GF-D8 (cell line): Measurements from ENCODE around the gene CEP152.
"Not testable (repeated sequence)": the region's sequence is repeated elsewhere in the genome, so short reads cannot be mapped to it uniquely, and the experiment has no call there.

Experiments used
- DNase-seq: peaks from one replicate; lab custom pipeline; 2025; lab: John Stamatoyannopoulos, UW

Gene CEP152

GRCh38 chr15:48810414-48811324 lies at the start of gene CEP152:
Gene CEP152, minus strand, starts transcription at chr15:48811069. Its CDS starts 5,420 bp downstream, at chr15:48805649.
- peak; percentile 90 for DNase-seq

GRCh38 chr15:48859426-48859825 lies 48.6 kb upstream of the CEP152 start:
- DNase-seq = no peak

GRCh38 chr15:48858401-48858800 lies 47.5 kb upstream of the CEP152 start:
- DNase-seq = no peak

GRCh38 chr15:48856942-48857341 lies 46.1 kb upstream of the CEP152 start:
- no peak for DNase-seq

- DNase-seq = no peak
These were observed 44.9 kb upstream of the CEP152 start for GRCh38 chr15:48855501-48856440.

GRCh38 chr15:48854434-48854833 lies 43.6 kb upstream of the CEP152 start:
- DNase-seq = not testable (repeated sequence)

- no peak for DNase-seq
These were observed 41.1 kb upstream of the CEP152 start for GRCh38 chr15:48851956-48852355.

GRCh38 chr15:48850648-48851047 lies 39.8 kb upstream of the CEP152 start:
- DNase-seq = no peak

- DNase-seq = no peak
These were observed 34.3 kb upstream of the CEP152 start for GRCh38 chr15:48845123-48845522.

- no peak for DNase-seq
These were observed 31.6 kb upstream of the CEP152 start for GRCh38 chr15:48842501-48842900.

- no peak for DNase-seq
These were observed 23.9 kb upstream of the CEP152 start for GRCh38 chr15:48834756-48835155.

GRCh38 chr15:48833526-48834239 lies 22.8 kb upstream of the CEP152 start:
- DNase-seq = no peak

GRCh38 chr15:48832648-48833047 lies 21.8 kb upstream of the CEP152 start:
- no peak for DNase-seq

- DNase-seq = no peak
These were observed 18.0 kb upstream of the CEP152 start for GRCh38 chr15:48828906-48829305.

GRCh38 chr15:48828471-48828870 lies 17.6 kb upstream of the CEP152 start:
- no peak for DNase-seq

- no peak for DNase-seq
These were observed 14.2 kb upstream of the CEP152 start for GRCh38 chr15:48825075-48825474.

- DNase-seq = no peak
These were observed 12.8 kb upstream of the CEP152 start for GRCh38 chr15:48823706-48824105.

GRCh38 chr15:48823237-48823636 lies 12.4 kb upstream of the CEP152 start:
- no peak for DNase-seq

- no peak for DNase-seq
These were observed 3.4 kb upstream of the CEP152 start for GRCh38 chr15:48814286-48814685.

GRCh38 chr15:48811325-48811958 lies 573 bp upstream of the CEP152 start:
- no peak for DNase-seq

GRCh38 chr15:48806151-48806550 lies 4.7 kb downstream of the CEP152 start:
- no peak for DNase-seq

GRCh38 chr15:48805591-48805990 lies 5.3 kb downstream of the CEP152 start:
- DNase-seq = no peak
